NCI-H2107 treated with DMSO at 0.1 percent for 48 hours (cell line): ENCODE results near the gene PRR20C.
"Not testable (repeated sequence)": the region's sequence is repeated elsewhere in the genome, so short reads cannot be mapped to it uniquely, and the experiment has no call there.

Experiments
- DNase-seq: peaks from one replicate; lab custom pipeline; 2025; ENCODE audit not compliant: unreplicated experiment; lab: John Stamatoyannopoulos, UW

Gene PRR20C

DNA sequence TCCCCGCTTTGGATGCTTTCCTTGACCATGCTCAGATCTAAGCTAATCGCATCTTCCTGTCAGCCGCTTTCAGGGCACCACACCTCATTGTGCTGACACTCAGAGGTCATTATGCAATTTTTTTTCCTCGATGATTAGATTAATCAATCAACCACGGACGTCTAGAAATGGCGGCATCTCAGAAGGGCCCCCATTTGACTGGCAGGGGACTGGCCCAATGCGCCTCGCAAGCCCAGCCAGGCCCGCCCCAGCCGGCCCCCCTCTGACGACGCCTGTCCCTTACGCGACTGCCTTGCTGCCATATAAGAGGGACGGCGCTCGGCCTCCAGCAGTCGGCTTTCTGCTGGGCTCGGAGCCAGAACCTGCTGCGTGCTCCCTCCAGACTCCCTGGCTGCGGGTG is at the start of gene PRR20C:
Gene PRR20C, plus strand, starts transcription at position 301 of the 400 bp plus-strand sequence. CDS start 387 bp downstream, outside the sequence.
- DNase-seq, result not testable (repeated sequence)

GRCh38 chr13:57114945-57115344 is 38.9 kb upstream of the PRR20C start:
- no peak for DNase-seq

- no peak for DNase-seq
These were observed 30.2 kb upstream of the PRR20C start for GRCh38 chr13:57123681-57124080.

DNA sequence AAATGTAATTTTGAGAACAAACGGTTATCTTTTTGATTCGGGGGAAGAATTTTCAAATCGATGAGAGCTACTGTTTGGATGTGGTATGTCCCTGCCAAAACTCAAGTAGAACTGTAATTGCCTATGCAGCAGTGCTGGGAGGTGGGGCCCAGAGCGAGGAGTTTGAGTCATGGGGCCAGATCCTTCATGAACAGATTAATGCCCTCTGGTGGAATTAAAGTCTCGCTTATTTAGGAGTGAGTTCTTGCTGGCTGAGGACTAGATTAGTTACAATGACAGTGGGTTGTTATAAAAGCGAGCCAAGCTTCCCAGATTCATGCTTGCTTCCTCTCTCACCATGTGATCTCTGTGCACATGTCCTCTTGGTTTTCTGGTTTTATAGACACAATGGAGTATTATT is 25.0 kb upstream of the PRR20C start:
- no peak for DNase-seq

GRCh38 chr13:57136093-57136492 is 17.8 kb upstream of the PRR20C start:
- DNase-seq, result no peak

- DNase-seq, result no peak
These were observed 16.3 kb upstream of the PRR20C start for GRCh38 chr13:57137585-57137984.

DNA sequence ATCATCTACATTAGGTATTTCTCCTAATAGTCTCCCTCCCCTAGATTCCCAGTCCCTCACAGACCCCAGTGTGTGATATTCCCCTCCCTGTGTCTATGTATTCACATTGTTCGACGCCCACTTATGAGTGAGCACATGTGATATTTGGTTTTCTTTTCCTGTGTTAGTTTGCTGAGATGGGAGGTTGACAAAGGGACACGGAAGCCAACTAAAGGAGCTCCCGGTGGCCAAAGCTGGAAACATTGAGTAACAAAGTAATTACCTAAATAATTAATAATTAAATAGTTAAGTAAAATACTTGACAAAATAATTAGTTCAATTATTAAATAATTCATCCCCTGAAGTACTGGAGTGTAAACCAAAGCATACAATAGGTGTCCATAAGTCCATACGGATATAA is 14.9 kb upstream of the PRR20C start:
- no peak for DNase-seq

DNA sequence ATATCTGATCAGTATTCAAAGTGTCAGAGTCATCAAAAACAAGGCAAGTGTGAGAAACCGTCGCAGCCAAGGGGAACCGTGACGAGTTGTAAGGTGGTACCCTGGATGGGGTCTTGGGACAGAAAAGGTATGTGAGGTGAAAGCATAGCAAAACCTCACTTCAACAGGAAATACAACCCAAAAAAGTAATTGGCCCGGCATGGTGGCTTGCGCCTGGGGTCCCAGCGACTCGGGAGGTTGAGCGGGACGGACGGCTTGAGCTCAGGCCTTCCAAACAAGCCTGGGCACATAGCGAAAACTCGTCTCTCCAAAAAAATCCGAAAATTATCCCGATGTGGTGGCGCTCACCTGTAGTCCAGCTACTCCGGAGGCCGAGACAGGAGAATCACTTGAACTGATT is 14.1 kb upstream of the PRR20C start:
- not testable (repeated sequence) for DNase-seq

GRCh38 chr13:57140235-57140968 is 13.5 kb upstream of the PRR20C start, which contains the start of gene PRR20A:
Gene PRR20A, plus strand, starts transcription at chr13:57140918. Its CDS starts 387 bp downstream, at chr13:57141305.
- DNase-seq, result not testable (repeated sequence)

- not testable (repeated sequence) for DNase-seq
These were observed 6.7 kb upstream of the PRR20C start, which contains the start of gene PRR20B for GRCh38 chr13:57147188-57147587. Gene PRR20B, plus strand, starts transcription at chr13:57147488. Its CDS starts 387 bp downstream, at chr13:57147875.

GRCh38 chr13:57148106-57148505 is 5.8 kb upstream of the PRR20C start:
- DNase-seq, result not testable (repeated sequence)

- not testable (repeated sequence) for DNase-seq
These were observed 6.5 kb downstream of the PRR20C start, which contains the start of gene PRR20D for GRCh38 chr13:57160332-57160731. Gene PRR20D, plus strand, starts transcription at chr13:57160632. Its CDS starts 387 bp downstream, at chr13:57161019.

GRCh38 chr13:57166897-57167296 is 13.0 kb downstream of the PRR20C start, which contains the start of gene PRR20E:
Gene PRR20E, plus strand, starts transcription at chr13:57167197. Its CDS starts 387 bp downstream, at chr13:57167584.
- not testable (repeated sequence) for DNase-seq

- DNase-seq, result no peak
These were observed 37.8 kb downstream of the PRR20C start for GRCh38 chr13:57191667-57192066.
